ENCODE measurements around the gene CCDC91.

GRCh38 chr12:28517101-28517500 is 326.8 kb downstream of the CCDC91 start:
- TF ChIP-seq CTCF (IDR thresholded peaks at IDR 0.05; ENCODE audit: low read depth, low read length) = no peak
- no peak for TF ChIP-seq EZH2phosphoT487 (IDR thresholded peaks at IDR 0.05; ENCODE audit: low read depth)
